NCI-H69 (cell line): Measurements from ENCODE around the gene KLHL29.
A peak's percentile ranks its signal among the peaks of the same experiment; 100 is the strongest.

Source experiments
- DNase-seq: peaks from one replicate; lab custom pipeline; 2025; lab: John Stamatoyannopoulos, UW

The KLHL29 gene

GRCh38 chr2:23616630-23617029 lies 231.7 kb downstream of the KLHL29 start:
- DNase-seq = peak; percentile 72

- DNase-seq = no peak
Observed at GRCh38 chr2:23617167-23617810, 232.3 kb downstream of the KLHL29 start.

GRCh38 chr2:23617811-23618215 lies 232.8 kb downstream of the KLHL29 start:
- DNase-seq = peak; percentile 50

GRCh38 chr2:23618265-23618664 lies 233.3 kb downstream of the KLHL29 start:
- no peak for DNase-seq

DNA sequence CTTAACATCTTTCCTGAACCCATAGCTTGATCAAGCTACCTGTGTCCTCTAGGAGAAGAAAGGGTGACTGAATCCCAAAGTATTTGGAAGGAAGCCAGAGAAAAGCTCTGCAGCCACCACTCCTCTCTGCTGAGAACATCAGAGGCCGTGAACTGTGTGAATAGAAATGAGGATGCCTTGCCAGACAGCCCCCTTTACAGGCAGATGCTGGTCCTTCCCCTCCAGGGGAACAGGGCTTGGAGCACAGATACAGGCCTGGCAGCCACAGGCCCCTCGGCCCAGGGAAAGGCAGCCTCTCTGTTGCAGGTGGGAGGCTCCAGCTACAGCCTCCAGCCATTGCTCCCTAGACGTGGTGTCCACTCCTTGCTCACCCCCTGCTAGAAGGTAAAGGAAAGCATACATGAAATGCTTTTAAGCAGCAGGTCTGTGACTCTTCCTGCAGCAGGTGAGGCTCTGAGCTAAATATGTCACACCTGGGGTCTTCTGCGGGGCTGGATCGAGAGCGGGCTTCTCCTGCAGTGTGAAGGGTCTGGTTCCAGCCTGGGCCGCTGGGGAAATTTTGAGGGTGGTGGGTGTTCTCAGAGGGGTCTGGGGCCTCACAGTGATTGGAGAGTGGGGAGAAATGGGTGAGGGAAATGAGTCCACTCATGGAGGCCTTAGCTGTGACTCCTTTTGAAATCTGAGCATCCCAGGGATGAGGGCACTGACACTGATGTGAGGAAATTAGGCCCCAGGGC lies 234.0 kb downstream of the KLHL29 start:
- DNase-seq = peak; percentile 61

GRCh38 chr2:23619941-23620340 lies 235.0 kb downstream of the KLHL29 start:
- no peak for DNase-seq

DNA sequence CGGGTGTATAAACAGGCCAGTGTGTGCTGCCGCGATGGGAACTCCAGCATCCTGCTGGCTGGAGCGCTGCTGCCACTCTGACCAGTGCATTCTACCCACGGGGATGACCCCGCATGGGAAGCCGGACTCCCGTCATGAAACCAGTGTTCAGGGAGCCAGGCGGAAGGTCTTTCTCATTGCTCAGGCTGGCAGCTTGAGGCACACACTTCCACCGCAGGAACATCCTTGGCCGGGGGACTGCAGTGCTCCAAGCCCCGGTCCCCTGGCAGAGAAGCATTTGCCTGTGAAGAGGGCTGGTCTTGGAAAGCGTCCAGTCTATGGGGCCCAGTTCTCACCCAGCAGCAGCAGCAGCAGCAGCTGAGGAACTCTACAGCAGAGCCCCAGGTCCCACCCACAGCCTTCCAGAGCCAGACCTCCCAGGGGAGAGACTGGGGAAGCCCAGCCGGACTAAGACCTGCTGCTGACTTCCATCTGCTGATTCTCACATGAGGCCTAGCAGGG lies 235.9 kb downstream of the KLHL29 start:
- DNase-seq = peak; percentile 63

DNA sequence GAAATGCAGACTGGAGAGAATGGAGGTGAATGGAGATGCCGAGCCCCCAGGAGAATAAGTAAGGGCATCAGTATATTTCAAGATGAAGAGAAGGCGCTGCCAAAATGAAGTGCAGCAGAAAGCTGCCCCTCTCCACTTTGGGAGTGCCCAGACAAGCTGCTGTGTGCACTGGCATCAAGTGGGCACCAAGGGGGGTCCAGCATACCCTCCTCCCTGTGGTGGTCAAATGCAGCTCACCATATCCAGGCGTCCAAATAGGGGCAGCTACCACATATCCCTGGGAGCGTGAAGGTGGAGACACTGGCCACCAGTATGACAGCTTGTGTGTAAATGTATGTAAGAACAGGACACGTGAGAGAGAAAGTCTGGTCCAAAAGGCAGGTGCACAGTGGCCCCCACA lies 236.6 kb downstream of the KLHL29 start:
- no peak for DNase-seq

GRCh38 chr2:23622466-23622865 lies 237.5 kb downstream of the KLHL29 start:
- DNase-seq = no peak

DNA sequence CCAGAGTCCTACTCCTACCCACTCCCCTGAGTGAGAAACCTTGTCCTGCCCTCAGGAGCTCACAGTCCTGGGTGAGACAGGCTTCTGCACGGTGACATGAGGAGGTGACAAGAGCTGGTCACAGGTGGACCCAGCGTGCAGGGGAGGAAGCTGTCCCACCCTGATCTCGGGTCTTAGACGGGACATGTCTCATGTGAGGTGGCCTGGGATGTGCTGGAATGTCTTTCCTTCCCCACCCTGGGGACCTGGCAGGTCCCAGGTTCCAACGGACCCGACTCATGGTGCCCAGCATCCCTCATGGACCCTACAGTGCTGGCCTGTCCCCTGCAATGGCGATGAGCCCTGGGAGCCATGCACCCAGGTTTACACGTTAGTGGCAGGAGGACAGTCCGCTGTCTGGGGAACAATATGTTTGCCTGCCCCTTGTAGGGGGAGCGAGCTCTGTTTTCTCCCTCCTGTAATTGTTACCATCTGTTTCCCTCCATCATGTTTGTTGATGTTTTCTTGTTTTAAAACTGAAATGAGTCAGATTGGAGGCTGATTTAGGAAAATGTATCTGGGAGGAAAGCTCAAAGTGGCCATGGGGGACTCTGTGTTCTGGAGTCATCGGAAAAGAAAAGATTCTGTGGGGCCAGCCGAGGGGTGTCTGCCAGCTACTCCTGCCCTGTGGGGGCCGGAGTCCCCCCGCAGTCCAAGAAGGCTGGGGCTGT lies 238.1 kb downstream of the KLHL29 start:
- no peak for DNase-seq

DNA sequence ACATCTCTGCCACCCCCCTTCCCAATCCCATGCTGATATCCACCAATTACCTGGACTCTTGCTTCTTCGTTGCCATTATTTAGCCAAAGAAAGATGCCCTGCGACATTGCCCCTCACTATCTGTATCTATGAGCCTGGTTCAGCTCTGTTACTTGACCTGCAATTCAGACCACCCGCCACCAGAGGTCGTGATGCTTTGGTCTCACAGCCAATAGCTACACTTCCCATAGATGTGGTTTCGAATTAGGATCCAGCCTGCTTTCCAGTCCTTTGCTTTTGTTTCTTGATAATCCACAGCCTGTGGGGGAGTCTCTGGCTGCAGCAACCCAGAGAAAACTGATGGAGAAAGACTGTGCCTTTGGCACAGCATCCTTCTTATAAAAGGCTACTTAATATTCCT lies 239.4 kb downstream of the KLHL29 start:
- no peak for DNase-seq

DNA sequence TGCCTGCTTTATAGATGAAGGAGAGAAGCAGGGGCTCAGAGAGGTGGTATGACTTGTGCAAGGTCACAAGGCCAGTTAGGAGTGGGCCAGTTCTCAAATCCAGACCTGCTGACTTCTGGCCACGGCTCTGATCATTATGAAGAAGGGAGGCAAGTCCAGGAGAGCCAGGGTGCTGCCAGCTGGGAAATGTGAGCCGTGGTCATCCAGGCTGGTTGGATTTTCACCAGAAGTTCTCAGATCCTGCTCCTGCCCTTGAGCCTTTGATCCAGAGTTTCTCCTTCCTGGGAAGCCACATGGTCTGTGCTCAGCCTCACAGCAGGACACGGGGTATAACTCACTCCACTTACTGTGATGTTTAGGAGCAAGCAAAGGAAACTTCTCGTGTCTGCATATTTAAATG lies 239.9 kb downstream of the KLHL29 start:
- no peak for DNase-seq

GRCh38 chr2:23625726-23626125 lies 240.7 kb downstream of the KLHL29 start:
- DNase-seq = peak; percentile 23

- DNase-seq = no peak
Observed at GRCh38 chr2:23626701-23627230, 241.8 kb downstream of the KLHL29 start.

GRCh38 chr2:23627236-23628009 lies 242.4 kb downstream of the KLHL29 start:
- no peak for DNase-seq

GRCh38 chr2:23628926-23629771 lies 244.2 kb downstream of the KLHL29 start:
- no peak for DNase-seq

DNA sequence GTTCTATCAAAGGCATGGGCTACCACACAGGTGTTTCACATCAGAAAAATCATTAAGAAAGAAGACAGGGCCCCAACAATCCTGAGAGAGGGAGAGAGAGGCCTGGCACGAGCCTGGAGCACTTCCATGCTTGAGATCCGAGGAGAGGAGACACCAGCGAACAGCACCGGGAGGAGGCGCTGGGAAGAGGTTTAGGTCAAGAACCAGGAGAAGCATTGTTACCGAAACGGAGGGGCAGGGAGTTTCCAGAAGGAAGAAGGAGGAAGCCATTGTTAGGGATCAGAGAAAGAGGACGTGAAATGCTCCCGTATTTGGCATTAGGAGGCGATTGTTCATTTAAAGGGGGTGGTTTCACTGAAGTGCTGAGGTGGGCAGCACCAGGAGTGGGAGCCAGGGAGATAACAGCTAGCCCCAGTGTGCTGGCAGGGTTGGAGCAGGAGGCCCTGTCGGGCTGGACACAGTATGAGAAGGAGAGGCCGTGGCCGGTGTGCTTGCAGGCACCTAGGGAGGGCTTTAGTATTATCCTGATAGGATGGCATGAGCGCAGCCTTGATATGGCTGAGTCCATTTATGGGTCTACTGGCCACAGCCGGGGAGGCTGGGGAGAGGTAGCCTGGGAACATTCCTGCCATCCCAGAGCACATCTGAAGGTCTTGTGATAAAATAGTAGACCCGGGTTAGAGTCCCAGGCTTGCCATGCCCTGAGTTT lies 244.9 kb downstream of the KLHL29 start:
- DNase-seq = no peak

- no peak for DNase-seq
Observed at GRCh38 chr2:23630961-23631360, 246.0 kb downstream of the KLHL29 start.

GRCh38 chr2:23631389-23631788 lies 246.4 kb downstream of the KLHL29 start:
- no peak for DNase-seq

DNA sequence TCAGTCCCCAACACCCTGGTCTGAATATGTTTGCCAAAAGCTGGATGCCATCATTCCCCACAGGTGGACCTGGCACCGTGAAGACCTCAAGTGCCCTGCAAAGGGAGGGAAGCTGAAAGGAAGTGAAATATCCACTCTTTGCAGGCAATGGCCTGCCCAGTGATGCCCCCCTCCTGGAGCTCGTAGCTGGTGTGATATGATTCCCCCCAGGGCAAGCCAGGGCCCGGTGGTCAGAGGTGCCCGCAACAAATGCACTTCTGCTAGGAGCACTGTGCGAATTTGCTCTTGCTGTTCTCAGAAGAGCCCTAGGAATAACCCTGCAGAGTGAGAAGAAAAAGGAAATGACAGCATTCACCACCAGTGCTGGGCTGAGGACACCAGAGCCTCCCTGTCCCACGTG lies 247.4 kb downstream of the KLHL29 start:
- no peak for DNase-seq
